Measurements from ENCODE around the gene TTLL6. TPM values are rescaled to one million over a fixed set of nuclear protein-coding genes. Genes with fewer than 3 reads are reported as not detected.

TTLL6 gene
- total RNA-seq, 1 experiment from 2014 or later = 0.29 TPM

GRCh38 chr17:48792033-48792798 is 24.8 kb downstream of the TTLL6 start:
- intact Hi-C loops (cut with micrococcal nuclease) = loop anchor here (5.0 kb wide), 1 partner anchor 55 kb away; no protein-coding TSS in a partner anchor
- CTCF ChIA-PET = interaction anchor here (1.5 to 2.3 kb wide), 5 partner anchors 64 to 116 kb away, joined by 7 to 76 read pairs (median 32); partner anchors contain the start of genes HOXB13, PRAC1 and PRAC2

DNA sequence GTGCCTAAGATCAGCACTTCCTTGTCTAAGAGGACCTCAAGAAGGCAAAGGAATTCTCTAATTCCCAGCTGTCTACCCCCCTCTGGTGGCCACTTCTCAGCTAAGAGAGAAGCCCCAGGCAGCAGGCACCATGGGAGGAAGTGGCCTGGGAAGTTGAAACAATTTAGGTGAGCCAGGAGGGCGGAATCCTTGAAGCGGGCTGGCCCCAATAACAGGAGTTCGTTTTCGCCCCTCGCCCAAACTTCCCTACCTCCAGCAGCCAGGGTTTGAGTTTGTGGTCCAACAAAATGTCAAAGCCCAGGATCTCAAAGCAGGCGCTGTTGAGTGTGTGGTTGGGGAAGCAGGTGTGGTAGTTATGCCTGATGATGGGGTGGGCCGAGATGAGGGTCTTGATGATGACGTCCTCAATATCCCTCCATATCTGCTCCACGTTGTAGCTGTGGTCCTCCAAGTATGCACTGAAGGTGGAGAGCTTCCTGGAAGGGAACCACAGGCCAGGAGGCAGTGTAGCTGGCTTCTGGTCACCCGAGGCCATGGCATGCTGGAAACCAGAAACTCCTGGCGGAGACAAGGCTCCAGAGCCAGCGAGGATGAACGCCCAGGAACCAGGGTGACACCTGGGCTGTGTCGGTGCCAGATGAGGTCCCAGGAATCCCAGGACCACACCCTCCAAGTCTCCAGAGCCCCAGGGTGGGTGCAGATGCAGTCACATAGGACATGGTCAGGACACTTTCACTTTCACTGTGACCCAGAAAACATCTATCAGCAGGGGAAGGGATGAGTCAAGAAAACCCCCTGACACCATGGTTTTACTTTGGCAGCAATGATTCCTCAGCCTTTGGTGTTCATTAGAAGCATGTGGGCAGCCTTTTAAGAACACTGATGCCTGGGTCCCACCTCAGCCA is 25.6 kb downstream of the TTLL6 start:
- Histone ChIP-seq H3K9ac (ENCODE audit: low read length) (no peak overlapping the region), H3K4me3 (ENCODE audit: low read length) (peak overlapping the region; percentile 19; the same call in 1 of the 2 replicates), H3F3A (ENCODE audit: low read length, unreplicated experiment) (no peaks in the 10 kb centered on the region), H2AFZ (ENCODE audit: low read length) (peak overlapping the region; percentile 91), H3K4me2 (ENCODE audit: low read length) (peak overlapping the region; percentile 68), H3K4me1 (ENCODE audit: insufficient read depth, low read length) (peaks cover 30% of the 10 kb centered on the region), H3K9me2 (replicated peaks; ENCODE audit: low read length) (no peaks in the 10 kb centered on the region), H3K27ac (ENCODE audit: low read length) (no peak overlapping the region), H3K79me2 (ENCODE audit: low read length) (no peaks in the 10 kb centered on the region), H4K20me1 (ENCODE audit: low read length) (no peaks in the 10 kb centered on the region), H3K27me3 (ENCODE audit: low read length) (no peaks in the 10 kb centered on the region), H3K36me3 (ENCODE audit: low read depth, low read length) (no peaks in the 10 kb centered on the region), H3K9me3 (ENCODE audit: low read length) (no peaks in the 10 kb centered on the region)
- TF ChIP-seq, protein P1, sequence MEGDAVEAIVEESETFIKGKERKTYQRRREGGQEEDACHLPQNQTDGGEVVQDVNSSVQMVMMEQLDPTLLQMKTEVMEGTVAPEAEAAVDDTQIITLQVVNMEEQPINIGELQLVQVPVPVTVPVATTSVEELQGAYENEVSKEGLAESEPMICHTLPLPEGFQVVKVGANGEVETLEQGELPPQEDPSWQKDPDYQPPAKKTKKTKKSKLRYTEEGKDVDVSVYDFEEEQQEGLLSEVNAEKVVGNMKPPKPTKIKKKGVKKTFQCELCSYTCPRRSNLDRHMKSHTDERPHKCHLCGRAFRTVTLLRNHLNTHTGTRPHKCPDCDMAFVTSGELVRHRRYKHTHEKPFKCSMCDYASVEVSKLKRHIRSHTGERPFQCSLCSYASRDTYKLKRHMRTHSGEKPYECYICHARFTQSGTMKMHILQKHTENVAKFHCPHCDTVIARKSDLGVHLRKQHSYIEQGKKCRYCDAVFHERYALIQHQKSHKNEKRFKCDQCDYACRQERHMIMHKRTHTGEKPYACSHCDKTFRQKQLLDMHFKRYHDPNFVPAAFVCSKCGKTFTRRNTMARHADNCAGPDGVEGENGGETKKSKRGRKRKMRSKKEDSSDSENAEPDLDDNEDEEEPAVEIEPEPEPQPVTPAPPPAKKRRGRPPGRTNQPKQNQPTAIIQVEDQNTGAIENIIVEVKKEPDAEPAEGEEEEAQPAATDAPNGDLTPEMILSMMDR (conservative IDR thresholded peaks at IDR 0.05; ENCODE audit: low read depth, low read length) = peak; percentile 98
- no peak for TF ChIP-seq EZH2phosphoT487 (IDR thresholded peaks at IDR 0.05; ENCODE audit: borderline replicate concordance, low read length)
- no TSS peak for BruUV-seq (replicated peaks)
- ATAC-seq (peak; percentile 92), DNase-seq (peak; percentile 99)
- CTCF ChIA-PET = interaction anchor here (0.6 to 2.3 kb wide), 17 partner anchors 13 to 218 kb away, joined by 3 to 76 read pairs (median 5); partner anchors contain the start of genes HOXB13, PRAC1, PRAC2 and TTLL6
- intact Hi-C loops (cut with micrococcal nuclease) = loop anchor here (1.0 to 5.0 kb wide), 6 partner anchors 31 to 120 kb away; no protein-coding TSS in a partner anchor
- POLR2A ChIA-PET (ENCODE audit: unreplicated experiment) = interaction anchor here (0.6 to 1.1 kb wide), 5 partner anchors 28 to 193 kb away, joined by 3 to 22 read pairs (median 4); partner anchors contain the start of gene HOXB13

More at GRCh38 chr17:48792033-48792798, 24.8 kb downstream of the TTLL6 start:
- Histone ChIP-seq H3K79me2 (ENCODE audit: low read length) (no peaks in the 10 kb centered on the region), H3K36me3 (ENCODE audit: low read depth, low read length) (no peaks in the 10 kb centered on the region), H3F3A (ENCODE audit: low read length, unreplicated experiment) (no peaks in the 10 kb centered on the region), H2AFZ (ENCODE audit: low read length) (peak overlapping the region; percentile 91), H3K4me3 (ENCODE audit: low read length) (peak overlapping the region; percentile 19; the same call in 1 of the 2 replicates), H3K27ac (ENCODE audit: low read length) (no peak overlapping the region), H3K9me2 (replicated peaks; ENCODE audit: low read length) (no peaks in the 10 kb centered on the region), H4K20me1 (ENCODE audit: low read length) (no peaks in the 10 kb centered on the region), H3K9me3 (ENCODE audit: low read length) (no peaks in the 10 kb centered on the region), H3K9ac (ENCODE audit: low read length) (no peak overlapping the region), H3K4me1 (ENCODE audit: insufficient read depth, low read length) (peaks cover 30% of the 10 kb centered on the region), H3K27me3 (ENCODE audit: low read length) (no peaks in the 10 kb centered on the region), H3K4me2 (ENCODE audit: low read length) (peak overlapping the region; percentile 68)
- POLR2A ChIA-PET (ENCODE audit: unreplicated experiment) = interaction anchor here (0.6 kb wide), 1 partner anchor 63 kb away, joined by 6 read pairs; the partner anchor contains the start of gene HOXB13
- peak; percentile 31 for DNase-seq
- no TSS peak for BruUV-seq (replicated peaks)
- TF ChIP-seq EZH2 (IDR thresholded peaks at IDR 0.05; ENCODE audit: low read length, unreplicated experiment) (no peak), EZH2phosphoT487 (IDR thresholded peaks at IDR 0.05; ENCODE audit: borderline replicate concordance, low read length) (no peak)
- TF ChIP-seq, protein P1 (conservative IDR thresholded peaks at IDR 0.05; ENCODE audit: low read depth, low read length) = no peak
- ATAC-seq = no peak
